Stimulated activated naive CD8-positive, alpha-beta T cell treated with anti-CD3 and anti-CD28 coated beads, Interleukin-15, amount 100 ng/mL, for 72 hours (primary cell): ENCODE measurements around the gene FSHR.

Experiments
- ATAC-seq: fragments of 150-1000 bp; cut with Tn5 transposase; 2 replicates; pipeline ENCODE4 v1.10.0; 2021; ENCODE audit warnings: mild to moderate bottlenecking, moderate library complexity
- DNase-seq, 2 donors: peaks; one replicate each; pipeline ENCODE4 v3.0.0; 2021 to 2022
- H3K27ac Mint-ChIP-seq, 2 donors: one replicate each; pipeline ENCODE4 v1.8.0; 2022; ENCODE audit warnings: mild to moderate bottlenecking in 2 of 2, mixed read lengths in 2 of 2, moderate library complexity in 2 of 2
- H3K27me3 Mint-ChIP-seq: one replicate; pipeline ENCODE4 v1.8.0; 2022; ENCODE audit warnings: mixed read lengths
- H3K4me1 Mint-ChIP-seq: one replicate; pipeline ENCODE4 v1.8.0; 2022; ENCODE audit warnings: mild to moderate bottlenecking, mixed read lengths
- H3K4me3 Mint-ChIP-seq, 2 donors: one replicate each; pipeline ENCODE4 v1.8.0; 2022; ENCODE audit warnings: mild to moderate bottlenecking in 2 of 2, mixed read lengths in 2 of 2, moderate library complexity in 1 of 2
- H3K9me3 Mint-ChIP-seq, 2 donors: one replicate each; pipeline ENCODE4 v1.8.0; 2022; ENCODE audit warnings: mixed read lengths in 2 of 2

The FSHR gene, protein sequence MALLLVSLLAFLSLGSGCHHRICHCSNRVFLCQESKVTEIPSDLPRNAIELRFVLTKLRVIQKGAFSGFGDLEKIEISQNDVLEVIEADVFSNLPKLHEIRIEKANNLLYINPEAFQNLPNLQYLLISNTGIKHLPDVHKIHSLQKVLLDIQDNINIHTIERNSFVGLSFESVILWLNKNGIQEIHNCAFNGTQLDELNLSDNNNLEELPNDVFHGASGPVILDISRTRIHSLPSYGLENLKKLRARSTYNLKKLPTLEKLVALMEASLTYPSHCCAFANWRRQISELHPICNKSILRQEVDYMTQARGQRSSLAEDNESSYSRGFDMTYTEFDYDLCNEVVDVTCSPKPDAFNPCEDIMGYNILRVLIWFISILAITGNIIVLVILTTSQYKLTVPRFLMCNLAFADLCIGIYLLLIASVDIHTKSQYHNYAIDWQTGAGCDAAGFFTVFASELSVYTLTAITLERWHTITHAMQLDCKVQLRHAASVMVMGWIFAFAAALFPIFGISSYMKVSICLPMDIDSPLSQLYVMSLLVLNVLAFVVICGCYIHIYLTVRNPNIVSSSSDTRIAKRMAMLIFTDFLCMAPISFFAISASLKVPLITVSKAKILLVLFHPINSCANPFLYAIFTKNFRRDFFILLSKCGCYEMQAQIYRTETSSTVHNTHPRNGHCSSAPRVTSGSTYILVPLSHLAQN

GRCh38 chr2:49154140-49154539 lies at the start of gene FSHR:
TSS of gene FSHR (minus strand) at chr2:49154515. CDS start at chr2:49154417, 98 bp downstream.
- Mint-ChIP-seq H3K4me1 (no peaks in the 10 kb centered on the region), H3K27me3 (no peaks in the 10 kb centered on the region), H3K9me3 (peaks cover 7% of the 10 kb centered on the region in 2 donors), H3K27ac (no peak within 1 kb of the TSS), H3K4me3 (no peak within 1 kb of the TSS)
- ATAC-seq (no peak), DNase-seq (no peak)

GRCh38 chr2:49199266-49199665 lies 45.0 kb upstream of the FSHR start:
- H3K4me1 Mint-ChIP-seq = no peaks in the 10 kb centered on the region
- H3K4me3 Mint-ChIP-seq = no peak overlapping the region
- ATAC-seq (no peak), DNase-seq (no peak)
- H3K27ac Mint-ChIP-seq = no peak overlapping the region
- H3K9me3 Mint-ChIP-seq = no peaks in the 10 kb centered on the region
- H3K27me3 Mint-ChIP-seq = no peaks in the 10 kb centered on the region

GRCh38 chr2:49194701-49195100 lies 40.4 kb upstream of the FSHR start:
- H3K27ac Mint-ChIP-seq = no peak overlapping the region
- DNase-seq = no peak
- ATAC-seq = no peak
- no peaks in the 10 kb centered on the region for H3K9me3 Mint-ChIP-seq
- no peaks in the 10 kb centered on the region for H3K4me1 Mint-ChIP-seq
- H3K27me3 Mint-ChIP-seq = no peaks in the 10 kb centered on the region
- no peak overlapping the region for H3K4me3 Mint-ChIP-seq

DNA sequence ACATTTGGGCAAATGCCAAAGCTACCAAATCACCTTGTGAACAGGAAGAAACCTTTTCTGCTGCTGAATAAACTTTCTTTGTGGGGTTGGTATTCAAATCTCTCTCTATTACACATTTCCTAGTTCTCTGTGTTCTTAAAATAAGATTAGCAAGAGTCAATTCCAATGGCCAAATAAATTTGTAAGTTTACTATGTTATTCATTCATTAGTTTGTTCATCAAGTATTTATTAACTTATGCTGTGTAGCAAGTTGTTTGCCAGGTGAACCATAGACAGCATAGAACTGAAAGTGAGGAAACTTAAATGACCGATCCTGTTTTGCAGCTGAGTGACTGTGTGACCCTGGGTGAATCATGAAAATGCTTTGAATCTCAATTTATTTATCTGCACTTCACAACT lies 37.7 kb upstream of the FSHR start:
- ATAC-seq (no peak), DNase-seq (no peak)
- Mint-ChIP-seq H3K27ac (no peak overlapping the region), H3K27me3 (no peaks in the 10 kb centered on the region), H3K9me3 (peaks cover 4% of the 10 kb centered on the region in 2 donors), H3K4me1 (no peaks in the 10 kb centered on the region), H3K4me3 (no peak overlapping the region)

GRCh38 chr2:49189512-49190225 lies 35.4 kb upstream of the FSHR start:
- Mint-ChIP-seq H3K4me3 (no peak overlapping the region), H3K9me3 (peaks cover 11 to 22% of the 10 kb centered on the region in 2 donors), H3K27me3 (no peaks in the 10 kb centered on the region), H3K4me1 (no peaks in the 10 kb centered on the region), H3K27ac (no peak overlapping the region)
- DNase-seq = no peak
- no peak for ATAC-seq

GRCh38 chr2:49186050-49186648 lies 31.8 kb upstream of the FSHR start:
- Mint-ChIP-seq H3K27me3 (no peaks in the 10 kb centered on the region), H3K4me3 (no peak overlapping the region), H3K9me3 (peaks cover 11 to 23% of the 10 kb centered on the region in 2 donors), H3K4me1 (no peaks in the 10 kb centered on the region), H3K27ac (no peak overlapping the region)
- DNase-seq = no peak
- ATAC-seq = no peak

- Mint-ChIP-seq H3K4me3 (no peak overlapping the region), H3K27ac (no peak overlapping the region), H3K4me1 (no peaks in the 10 kb centered on the region), H3K9me3 (peaks cover 0 to 5% of the 10 kb centered on the region in 2 donors), H3K27me3 (no peaks in the 10 kb centered on the region)
- DNase-seq = no peak
- ATAC-seq = no peak
Measured at GRCh38 chr2:49178656-49179055, 24.3 kb upstream of the FSHR start.

DNA sequence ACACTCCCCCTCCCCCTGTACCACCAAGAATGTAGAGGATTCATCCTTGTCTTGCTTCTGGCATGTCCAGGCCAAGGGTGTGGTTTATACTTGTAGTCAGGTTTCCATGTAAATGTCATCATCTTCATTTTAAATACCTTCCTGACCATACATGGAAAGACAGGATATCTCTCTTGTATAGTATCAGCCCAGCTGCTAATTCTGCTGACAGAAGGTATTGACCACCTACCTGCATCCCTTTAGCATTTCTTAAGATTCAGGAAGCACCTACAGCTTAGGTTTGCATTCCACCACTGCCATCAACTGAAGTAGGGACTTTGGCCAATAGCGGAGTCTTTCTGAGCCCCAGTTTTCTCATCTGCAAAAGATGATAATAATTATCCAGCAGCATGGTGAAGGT lies 22.9 kb upstream of the FSHR start:
- no peak overlapping the region for H3K27ac Mint-ChIP-seq
- ATAC-seq (no peak), DNase-seq (no peak)
- no peaks in the 10 kb centered on the region for H3K4me1 Mint-ChIP-seq
- H3K9me3 Mint-ChIP-seq = peaks cover 0 to 5% of the 10 kb centered on the region in 2 donors
- H3K27me3 Mint-ChIP-seq = no peaks in the 10 kb centered on the region
- H3K4me3 Mint-ChIP-seq = no peak overlapping the region

GRCh38 chr2:49175831-49176230 lies 21.5 kb upstream of the FSHR start:
- Mint-ChIP-seq H3K27me3 (no peaks in the 10 kb centered on the region), H3K4me1 (no peaks in the 10 kb centered on the region), H3K4me3 (no peak overlapping the region), H3K9me3 (peaks cover 5 to 6% of the 10 kb centered on the region in 2 donors), H3K27ac (no peak overlapping the region)
- DNase-seq = no peak
- ATAC-seq = no peak

DNA sequence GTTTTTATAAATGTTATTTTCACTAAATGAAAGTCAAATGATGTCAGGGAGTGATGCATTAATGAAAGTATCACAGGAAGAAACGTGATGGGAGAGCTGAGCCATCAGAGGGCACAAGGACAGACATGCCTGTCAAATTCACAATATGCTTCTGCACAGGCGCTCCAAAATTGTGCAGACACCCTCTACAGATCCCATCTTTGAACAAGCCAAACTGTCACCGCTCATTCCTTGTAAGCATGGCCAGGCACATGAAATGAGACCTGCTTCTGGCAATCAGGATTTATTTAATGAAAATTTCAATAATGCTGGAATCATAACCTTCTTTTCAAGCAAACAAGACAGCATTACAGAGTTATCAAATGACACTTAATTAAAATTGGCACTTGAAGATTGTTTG lies 20.4 kb upstream of the FSHR start:
- Mint-ChIP-seq H3K27me3 (no peaks in the 10 kb centered on the region), H3K27ac (no peak overlapping the region), H3K9me3 (peaks cover 6% of the 10 kb centered on the region in 2 donors), H3K4me3 (no peak overlapping the region), H3K4me1 (no peaks in the 10 kb centered on the region)
- DNase-seq = no peak
- ATAC-seq = no peak

GRCh38 chr2:49167131-49167530 lies 12.8 kb upstream of the FSHR start:
- Mint-ChIP-seq H3K27ac (no peak overlapping the region), H3K27me3 (no peaks in the 10 kb centered on the region), H3K4me3 (no peak overlapping the region), H3K9me3 (peaks cover 6 to 8% of the 10 kb centered on the region in 2 donors), H3K4me1 (no peaks in the 10 kb centered on the region)
- no peak for DNase-seq
- no peak for ATAC-seq

DNA sequence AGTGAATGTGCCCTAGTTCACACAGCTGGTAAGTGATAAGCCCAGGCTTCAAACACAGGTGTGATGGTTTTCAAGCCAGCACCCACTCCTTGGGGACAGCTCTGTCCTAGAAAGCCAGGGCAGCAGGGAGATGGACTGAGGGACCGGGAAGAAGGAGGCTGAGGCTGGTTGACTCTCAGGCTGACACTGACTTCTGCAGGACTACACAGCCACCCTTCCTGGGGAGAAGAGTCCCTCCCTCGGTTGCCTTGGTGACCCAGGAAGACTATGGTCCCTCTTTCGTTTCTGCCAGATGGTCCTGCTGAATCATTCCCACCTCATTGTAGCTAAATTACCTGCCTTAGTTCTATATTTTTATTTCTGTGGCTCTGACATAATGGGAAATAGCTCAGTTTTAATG lies 11.3 kb upstream of the FSHR start:
- ATAC-seq (no peak), DNase-seq (no peak)
- H3K27ac Mint-ChIP-seq = no peak overlapping the region
- H3K4me1 Mint-ChIP-seq = no peaks in the 10 kb centered on the region
- no peaks in the 10 kb centered on the region for H3K27me3 Mint-ChIP-seq
- H3K4me3 Mint-ChIP-seq = no peak overlapping the region
- peaks cover 0 to 8% of the 10 kb centered on the region in 2 donors for H3K9me3 Mint-ChIP-seq

DNA sequence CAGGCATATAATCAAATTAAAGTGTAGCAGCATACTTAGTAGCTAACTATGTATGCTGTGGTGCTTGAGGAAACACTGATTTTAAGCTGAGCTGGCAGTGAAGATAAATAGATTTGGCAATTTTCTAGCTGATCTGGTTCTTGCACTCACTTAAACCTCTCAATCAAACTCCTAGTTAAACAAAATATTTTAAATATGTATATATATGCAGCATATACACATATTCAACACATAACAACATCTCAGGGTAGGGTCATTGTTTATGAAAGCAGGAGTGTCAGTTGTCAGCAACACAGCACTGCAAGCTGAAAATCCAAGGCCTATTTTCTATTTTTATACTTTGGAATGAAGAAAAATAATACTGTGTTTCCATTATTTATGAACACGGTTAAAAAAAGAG lies 10.4 kb upstream of the FSHR start:
- Mint-ChIP-seq H3K4me1 (no peaks in the 10 kb centered on the region), H3K27ac (no peak overlapping the region), H3K9me3 (peaks cover 0 to 7% of the 10 kb centered on the region in 2 donors), H3K4me3 (no peak overlapping the region), H3K27me3 (no peaks in the 10 kb centered on the region)
- ATAC-seq (no peak), DNase-seq (no peak)

DNA sequence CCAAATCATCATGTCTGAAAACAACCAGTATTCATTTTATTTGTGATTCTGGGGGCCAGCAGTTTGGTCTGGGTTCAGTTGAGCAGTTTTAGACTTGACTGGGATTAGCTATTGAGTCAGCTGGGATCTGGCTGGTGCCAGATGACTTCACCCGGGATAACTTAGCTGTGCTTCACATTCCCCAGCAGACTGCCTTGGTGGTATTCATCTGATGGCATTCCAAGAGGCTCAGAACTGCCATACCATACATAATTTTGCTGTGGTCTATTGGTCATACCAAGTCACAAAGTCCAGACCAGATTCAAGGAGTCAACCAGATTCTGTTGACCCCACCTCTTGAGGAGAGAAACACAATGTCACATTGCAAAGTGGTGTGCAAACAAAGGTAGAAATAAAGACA lies 7.8 kb upstream of the FSHR start:
- Mint-ChIP-seq H3K27ac (no peak overlapping the region), H3K9me3 (no peaks in the 10 kb centered on the region), H3K4me3 (no peak overlapping the region), H3K27me3 (no peaks in the 10 kb centered on the region), H3K4me1 (no peaks in the 10 kb centered on the region)
- no peak for DNase-seq
- ATAC-seq = no peak

DNA sequence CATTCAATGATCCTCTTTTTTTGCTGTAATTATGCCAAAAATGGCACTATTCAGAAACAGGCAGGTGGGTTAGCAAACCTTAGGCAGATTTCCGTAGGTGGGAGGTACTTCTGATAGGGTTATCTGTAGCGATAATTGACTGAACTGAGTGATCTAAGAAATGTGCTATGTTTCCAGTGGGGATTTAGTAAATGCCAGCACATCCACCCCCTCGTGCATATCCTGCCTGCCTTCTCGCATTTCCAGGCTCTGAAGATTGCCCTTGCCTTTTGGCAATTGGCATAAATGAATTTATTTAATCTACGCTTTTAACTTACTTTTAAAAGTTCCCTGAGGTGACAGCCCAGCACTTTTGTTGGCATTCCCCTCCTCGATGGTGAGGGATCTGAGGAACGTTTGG lies 576 bp upstream of the FSHR start:
- H3K27me3 Mint-ChIP-seq = no peaks in the 10 kb centered on the region
- peaks cover 7% of the 10 kb centered on the region in 2 donors for H3K9me3 Mint-ChIP-seq
- no peak overlapping the region for H3K27ac Mint-ChIP-seq
- no peak for DNase-seq
- H3K4me1 Mint-ChIP-seq = no peaks in the 10 kb centered on the region
- H3K4me3 Mint-ChIP-seq = no peak overlapping the region
- no peak for ATAC-seq

- DNase-seq (no peak), ATAC-seq (no peak)
- H3K27ac Mint-ChIP-seq = no peak overlapping the region
- no peaks in the 10 kb centered on the region for H3K27me3 Mint-ChIP-seq
- H3K4me3 Mint-ChIP-seq = no peak overlapping the region
- H3K4me1 Mint-ChIP-seq = no peaks in the 10 kb centered on the region
- peaks cover 7 to 11% of the 10 kb centered on the region in 2 donors for H3K9me3 Mint-ChIP-seq
Measured at GRCh38 chr2:49153252-49153651, 1.1 kb downstream of the FSHR start.
